CD4-positive, alpha-beta T cell treated with Interleukin-17A for 1 hour (primary cell): ENCODE results near the gene ZNF784.
A peak's percentile ranks its signal among the peaks of the same experiment; 100 is the strongest.

Experiments used
- DNase-seq: peaks from one replicate; pipeline ENCODE4 v3.0.0-alpha.2; 2020

ZNF784 gene

GRCh38 chr19:55618426-55618825 is 5.9 kb downstream of the ZNF784 start:
- DNase-seq, result no peak

- no peak for DNase-seq
Observed at GRCh38 chr19:55617426-55617825, 6.9 kb downstream of the ZNF784 start.

- no peak for DNase-seq
Observed at GRCh38 chr19:55616395-55616875, 7.9 kb downstream of the ZNF784 start.

- no peak for DNase-seq
Observed at GRCh38 chr19:55615543-55616394, 8.6 kb downstream of the ZNF784 start.

- no peak for DNase-seq
Observed at GRCh38 chr19:55614711-55615542, 9.4 kb downstream of the ZNF784 start.

GRCh38 chr19:55613930-55614710 is 10.2 kb downstream of the ZNF784 start:
- no peak for DNase-seq

GRCh38 chr19:55613396-55613795 is 11.0 kb downstream of the ZNF784 start:
- DNase-seq, result no peak

GRCh38 chr19:55611983-55612645 is 12.3 kb downstream of the ZNF784 start:
- no peak for DNase-seq

- DNase-seq, result no peak
Observed at GRCh38 chr19:55611300-55611982, 12.9 kb downstream of the ZNF784 start.

- no peak for DNase-seq
Observed at GRCh38 chr19:55609326-55609725, 15.0 kb downstream of the ZNF784 start.

GRCh38 chr19:55606817-55607216 is 17.5 kb downstream of the ZNF784 start:
- no peak for DNase-seq

GRCh38 chr19:55606471-55606787 is 17.9 kb downstream of the ZNF784 start:
- DNase-seq, result no peak

- peak; percentile 77 for DNase-seq
Observed at GRCh38 chr19:55605637-55606470, 18.5 kb downstream of the ZNF784 start, which contains the start of gene ZNF865. TSS of gene ZNF865 (plus strand) at chr19:55605647. CDS start at chr19:55613619, 7,972 bp downstream.

GRCh38 chr19:55605207-55605636 is 19.1 kb downstream of the ZNF784 start:
- DNase-seq, result peak; percentile 98

- DNase-seq, result no peak
Observed at GRCh38 chr19:55603581-55604292, 20.6 kb downstream of the ZNF784 start.

GRCh38 chr19:55603115-55603514 is 21.3 kb downstream of the ZNF784 start:
- DNase-seq, result no peak

- no peak for DNase-seq
Observed at GRCh38 chr19:55602104-55603001, 22.0 kb downstream of the ZNF784 start.

GRCh38 chr19:55601084-55601483 is 23.3 kb downstream of the ZNF784 start:
- DNase-seq, result no peak

GRCh38 chr19:55600662-55601028 is 23.7 kb downstream of the ZNF784 start:
- DNase-seq, result no peak
